DOHH2 (cell line): ENCODE results near the gene HOXB8.

Source experiments
- CTCF ChIP-seq: fragments of 200-600 bp; sonication (generic); IDR thresholded peaks from one replicate; pipeline ENCODE4 v1.5.1; 2014; ENCODE audit warnings: antibody characterized with exemption, mild to moderate bottlenecking, low read depth, low read length; ENCODE audit not compliant: poor library complexity, severe bottlenecking
- EZH2phosphoT487 ChIP-seq: fragments of 200-600 bp; sonication (generic); IDR thresholded peaks from 2 replicates; pipeline ENCODE4 v1.6.1; 2017; ENCODE audit warnings: borderline replicate concordance, mild to moderate bottlenecking, antibody characterized with exemption, low read length, moderate library complexity, mixed read lengths

GRCh38 chr17:48590607-48591161, 24.4 kb downstream of the HOXB8 start:
- TF ChIP-seq EZH2phosphoT487 (no peak), CTCF (no peak)
